GM12892 (cell line): Measurements from ENCODE around the gene PYM1. TPM values are rescaled to one million over a fixed set of nuclear protein-coding genes. Genes with fewer than 3 reads are reported as not detected.

ENCODE experiments used
- DNase-seq: peaks from one replicate; pipeline ENCODE4 v3.0.0; 2011; ENCODE audit not compliant: insufficient read length
- FAIRE-seq: peaks from 2 replicates; lab custom pipeline; 2011; peaks lifted over from hg19 to GRCh38; lab: Jason Lieb, UNC
- POLR2A ChIP-seq: IDR thresholded peaks from 2 replicates; pipeline ENCODE4 v1.6.1; 2011; ENCODE audit warnings: low read depth, low read length, control low read depth
- POLR2AphosphoS5 ChIP-seq: IDR thresholded peaks from 2 replicates; pipeline ENCODE4 v1.6.1; 2011; ENCODE audit warnings: low read depth, low read length, control low read depth
- TAF1 ChIP-seq: IDR thresholded peaks from 2 replicates; pipeline ENCODE4 v1.6.1; 2011; ENCODE audit warnings: low read depth, mild to moderate bottlenecking, control low read depth, low read length, borderline replicate concordance
- polyA plus RNA-seq: library from polyadenylated mRNA; unstranded; fragments of >200 nt; gene quantifications from one replicate; pipeline ENCODE4 v1.2.1, GENCODE V29; 2012; ENCODE audit warnings: missing spikeins, inconsistent platforms; ENCODE audit not compliant: missing spikeins

The PYM1 gene
- 32.6 TPM for polyA plus RNA-seq

- DNase-seq (peak; percentile 59), FAIRE-seq (no peak)
- TF ChIP-seq POLR2A: peak; percentile 77
- peak; percentile 80 for TF ChIP-seq POLR2AphosphoS5
- no peak for TF ChIP-seq TAF1
These were observed at the start of gene PYM1 for GRCh38 chr12:55927588-55928502. PYM1 (minus strand) TSS chr12:55927894; CDS start chr12:55927761, 133 bp downstream.

- DNase-seq: peak; percentile 53
- peak; percentile 30 for FAIRE-seq
- TF ChIP-seq TAF1: no peak
- TF ChIP-seq POLR2AphosphoS5: no peak
- TF ChIP-seq POLR2A: no peak; the same call in 1 of the 2 replicates
These were observed 46.6 kb upstream of the PYM1 start for GRCh38 chr12:55974308-55974730.

- DNase-seq (peak; percentile 91), FAIRE-seq (peak; percentile 99)
- TF ChIP-seq POLR2A (peak; percentile 88), TAF1 (peak; percentile 76; the same call in 1 of the 2 replicates), POLR2AphosphoS5 (peak; percentile 79)
These were observed 46.1 kb upstream of the PYM1 start, which contains the start of gene RAB5B for GRCh38 chr12:55973599-55974307. RAB5B (plus strand) TSS chr12:55974078; CDS start chr12:55986961, 12,883 bp downstream.

- TF ChIP-seq POLR2AphosphoS5 (no peak; the same call in 1 of the 2 replicates), POLR2A (no peak; the same call in 1 of the 2 replicates), TAF1 (no peak)
- FAIRE-seq (peak; percentile 30), DNase-seq (no peak)
These were observed 45.4 kb upstream of the PYM1 start for GRCh38 chr12:55972911-55973598.

- FAIRE-seq (no peak), DNase-seq (no peak)
- TF ChIP-seq POLR2AphosphoS5: no peak
- no peak for TF ChIP-seq POLR2A
- TF ChIP-seq TAF1: no peak
These were observed 44.8 kb upstream of the PYM1 start for GRCh38 chr12:55972456-55972855.

- FAIRE-seq (no peak), DNase-seq (no peak)
- TF ChIP-seq POLR2AphosphoS5: no peak
- TF ChIP-seq TAF1: no peak
- no peak for TF ChIP-seq POLR2A
These were observed 44.3 kb upstream of the PYM1 start for GRCh38 chr12:55972042-55972441.

GRCh38 chr12:55970775-55971174 is 43.1 kb upstream of the PYM1 start:
- FAIRE-seq: no peak
- TF ChIP-seq POLR2A: no peak
- TF ChIP-seq TAF1: no peak
- no peak for TF ChIP-seq POLR2AphosphoS5
- no peak for DNase-seq

GRCh38 chr12:55969356-55969755 is 41.7 kb upstream of the PYM1 start:
- FAIRE-seq (no peak), DNase-seq (no peak)
- TF ChIP-seq TAF1 (no peak), POLR2A (no peak), POLR2AphosphoS5 (no peak)

GRCh38 chr12:55966408-55967281 is 39.0 kb upstream of the PYM1 start, which contains the start of gene CDK2:
CDK2 (plus strand) TSS chr12:55966830; CDS start chr12:55967009, 179 bp downstream.
- DNase-seq (peak; percentile 85), FAIRE-seq (peak; percentile 77)
- no peak for TF ChIP-seq POLR2AphosphoS5
- peak; percentile 67 for TF ChIP-seq POLR2A

- DNase-seq: no peak
- TF ChIP-seq POLR2AphosphoS5 (no peak), POLR2A (no peak), TAF1 (no peak)
- FAIRE-seq: no peak
These were observed 38.3 kb upstream of the PYM1 start, which contains the start of gene PMEL for GRCh38 chr12:55965941-55966407. PMEL (minus strand) TSS chr12:55966042; CDS start chr12:55966011, 31 bp downstream.
